GM19452 (cell line): ENCODE results near the gene BAHCC1.

Experiments
- ATAC-seq: cut with Tn5 transposase; IDR thresholded peaks from one replicate; pipeline ENCODE4 v1.9.1; 2021; ENCODE audit not compliant: unreplicated experiment

BAHCC1 gene

GRCh38 chr17:81440051-81440471, 44.8 kb downstream of the BAHCC1 start:
- ATAC-seq = no peak

GRCh38 chr17:81440511-81441244, 45.4 kb downstream of the BAHCC1 start:
- ATAC-seq = no peak

GRCh38 chr17:81442791-81443190, 47.5 kb downstream of the BAHCC1 start:
- ATAC-seq = no peak

GRCh38 chr17:81443269-81443668, 48.0 kb downstream of the BAHCC1 start:
- no peak for ATAC-seq

GRCh38 chr17:81444610-81445339, 49.5 kb downstream of the BAHCC1 start:
- no peak for ATAC-seq

- ATAC-seq = no peak
Observed at GRCh38 chr17:81445642-81446503, 50.6 kb downstream of the BAHCC1 start.

- ATAC-seq = no peak
Observed at GRCh38 chr17:81447331-81447933, 52.2 kb downstream of the BAHCC1 start.

- ATAC-seq = no peak
Observed at GRCh38 chr17:81448442-81448841, 53.2 kb downstream of the BAHCC1 start.

GRCh38 chr17:81448950-81449349, 53.7 kb downstream of the BAHCC1 start:
- ATAC-seq = no peak

GRCh38 chr17:81449351-81449750, 54.1 kb downstream of the BAHCC1 start:
- ATAC-seq = no peak

- no peak for ATAC-seq
Observed at GRCh38 chr17:81451823-81452222, 56.6 kb downstream of the BAHCC1 start.

- no peak for ATAC-seq
Observed at GRCh38 chr17:81452551-81452950, 57.3 kb downstream of the BAHCC1 start.

- no peak for ATAC-seq
Observed at GRCh38 chr17:81453076-81453475, 57.8 kb downstream of the BAHCC1 start.

GRCh38 chr17:81453712-81454111, 58.5 kb downstream of the BAHCC1 start:
- no peak for ATAC-seq

GRCh38 chr17:81454473-81454872, 59.2 kb downstream of the BAHCC1 start:
- no peak for ATAC-seq

- ATAC-seq = no peak
Observed at GRCh38 chr17:81455387-81455786, 60.1 kb downstream of the BAHCC1 start.

GRCh38 chr17:81456091-81456490, 60.8 kb downstream of the BAHCC1 start:
- ATAC-seq = no peak

- no peak for ATAC-seq
Observed at GRCh38 chr17:81456798-81457197, 61.5 kb downstream of the BAHCC1 start.

GRCh38 chr17:81457401-81457800, 62.1 kb downstream of the BAHCC1 start:
- no peak for ATAC-seq

- ATAC-seq = no peak
Observed at GRCh38 chr17:81457917-81458555, 62.8 kb downstream of the BAHCC1 start.

- no peak for ATAC-seq
Observed at GRCh38 chr17:81458628-81459027, 63.4 kb downstream of the BAHCC1 start.
